NT2/D1 (cell line): ENCODE data around the gene MRPL42.

Source experiments
- SUZ12 ChIP-seq: IDR thresholded peaks from 2 replicates; pipeline ENCODE4 v1.6.1; 2011; ENCODE audit not compliant: insufficient read length, insufficient read depth; ENCODE audit errors: extremely low read depth
- YY1 ChIP-seq: IDR thresholded peaks from 2 replicates; pipeline ENCODE4 v1.6.1; 2011; ENCODE audit not compliant: insufficient read length, insufficient read depth
- ZNF274 ChIP-seq: IDR thresholded peaks from 2 replicates; pipeline ENCODE4 v1.6.1; 2011; ENCODE audit warnings: mild to moderate bottlenecking, low read depth, low read length

GRCh38 chr12:93451423-93452158, 15.7 kb upstream of the MRPL42 start:
- TF ChIP-seq ZNF274 (no peak), YY1 (no peak), SUZ12 (no peak)
